ENCODE data around the gene PARN.

PARN gene

DNA sequence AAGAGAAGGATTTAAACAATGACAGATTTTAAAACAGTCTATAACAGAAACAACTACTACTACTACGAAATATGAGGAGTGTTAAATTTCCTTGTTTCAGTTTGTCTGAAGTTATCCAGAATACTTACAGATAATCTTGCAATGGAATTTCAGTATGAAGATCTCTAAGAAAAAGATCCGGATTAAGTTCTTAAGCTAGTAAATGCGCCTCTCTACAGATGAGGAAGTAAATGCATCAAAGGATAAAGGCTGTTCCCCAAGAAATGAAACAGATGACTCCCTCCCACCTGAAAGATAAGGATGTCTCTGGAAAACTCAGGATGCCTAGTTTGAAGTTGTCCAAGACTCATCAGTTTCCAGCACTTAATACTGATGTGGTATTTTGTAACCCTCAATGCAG, 105.1 kb downstream of the PARN start:
- DNase-seq = no peak

GRCh38 chr16:14523632-14524031, 106.4 kb downstream of the PARN start:
- no peak for DNase-seq

- no peak for DNase-seq
Measured at GRCh38 chr16:14522671-14523070, 107.4 kb downstream of the PARN start.

- DNase-seq = no peak
Measured at GRCh38 chr16:14520753-14521152, 109.3 kb downstream of the PARN start.

DNA sequence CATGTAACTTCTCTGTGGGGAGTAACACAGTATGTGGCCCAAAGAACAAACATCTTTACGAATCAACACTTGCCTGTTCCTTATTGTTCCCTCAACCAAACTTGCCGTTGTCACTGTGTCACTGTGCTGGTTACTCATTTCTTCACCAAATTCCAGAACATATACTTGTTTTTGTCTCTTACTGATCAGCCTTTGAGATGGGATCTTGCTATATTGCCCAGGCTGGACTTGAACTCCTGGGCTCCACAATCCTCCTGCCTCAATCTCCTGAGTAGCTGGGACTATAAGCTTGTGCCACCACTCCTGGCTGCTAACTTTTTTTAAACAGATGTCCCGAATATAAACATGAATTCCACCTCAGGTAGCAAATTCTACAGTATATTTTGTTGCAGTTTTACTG, 115.1 kb downstream of the PARN start:
- no peak for DNase-seq

DNA sequence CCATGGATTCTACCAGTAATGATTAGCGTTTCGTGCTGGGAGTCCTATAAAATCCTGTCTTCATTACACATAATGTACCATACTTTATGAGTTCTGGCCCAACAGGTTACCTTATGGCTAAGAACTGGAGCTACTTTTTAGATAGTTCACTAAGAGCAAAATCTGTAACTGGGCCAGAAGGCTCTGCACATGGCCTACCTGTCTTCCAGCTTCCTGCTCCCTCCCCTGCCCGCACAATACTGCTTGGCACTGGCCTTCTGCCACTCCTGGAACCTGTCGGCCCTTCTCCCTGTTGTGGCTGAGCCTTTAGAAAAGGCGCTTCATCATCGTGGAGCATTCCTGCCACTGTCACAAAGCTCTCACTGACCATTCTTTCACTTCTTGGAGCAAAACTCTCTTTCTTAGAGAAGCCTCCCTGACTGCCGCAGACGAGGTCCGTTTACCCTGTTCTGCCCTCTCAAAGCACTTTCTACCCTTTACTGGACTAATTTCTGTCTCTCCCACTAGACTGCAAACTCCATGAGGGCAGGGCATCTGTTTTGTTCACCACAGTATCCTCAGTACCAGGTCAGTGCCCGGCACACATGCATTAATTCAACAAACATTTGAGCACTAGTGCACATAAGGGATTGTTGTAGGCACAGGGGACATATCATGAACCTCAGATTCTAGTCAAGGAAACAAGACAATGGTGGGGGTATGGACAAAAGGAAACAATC, 116.5 kb downstream of the PARN start:
- no peak for DNase-seq

- no peak for DNase-seq
Measured at GRCh38 chr16:14511800-14512135, 118.3 kb downstream of the PARN start.

GRCh38 chr16:14510939-14511799, 118.9 kb downstream of the PARN start:
- no peak for DNase-seq

- no peak for DNase-seq
Measured at GRCh38 chr16:14510581-14510938, 119.5 kb downstream of the PARN start.

DNA sequence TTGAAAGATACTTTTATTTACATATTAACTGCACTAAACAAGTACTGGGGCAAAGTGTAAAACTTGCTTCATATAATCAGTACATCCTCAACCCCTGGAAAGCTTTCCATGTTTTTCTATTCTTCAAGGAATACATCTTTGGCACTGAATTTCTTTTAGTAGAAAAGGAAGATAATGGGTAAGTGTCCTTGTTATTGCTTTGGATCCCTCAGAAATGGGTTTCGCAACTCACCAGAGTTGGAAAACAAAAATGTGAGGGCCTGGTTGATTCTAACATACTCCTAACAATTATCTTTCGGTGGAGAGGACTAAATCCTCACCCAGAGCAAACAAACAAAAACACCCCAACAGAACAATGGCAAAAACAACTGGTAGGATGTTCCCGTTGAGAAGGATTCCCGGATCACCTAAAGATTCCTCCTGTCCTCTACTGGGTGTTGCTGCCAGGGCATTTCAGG, 120.4 kb downstream of the PARN start:
- no peak for DNase-seq

DNA sequence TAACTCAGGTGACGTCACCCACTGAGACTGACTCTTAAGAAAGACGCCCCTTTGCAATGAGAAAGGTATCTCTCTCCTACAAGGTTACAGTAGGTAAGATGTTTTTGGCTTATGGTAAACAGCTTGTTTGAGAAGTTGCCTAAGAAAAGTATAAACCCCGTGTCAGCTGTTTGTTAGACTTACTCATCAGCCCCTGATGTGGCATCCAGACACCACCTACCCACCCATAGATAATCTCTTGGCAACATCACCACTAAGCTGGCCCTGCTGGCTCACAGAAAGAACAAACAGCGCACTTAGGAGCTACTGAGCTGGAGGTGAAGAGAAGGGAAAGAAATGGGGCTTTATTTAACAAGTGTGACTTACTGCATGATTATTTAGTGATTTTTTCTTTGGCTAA, 121.0 kb downstream of the PARN start:
- no peak for DNase-seq

GRCh38 chr16:14505846-14506245, 124.2 kb downstream of the PARN start:
- DNase-seq = no peak

DNA sequence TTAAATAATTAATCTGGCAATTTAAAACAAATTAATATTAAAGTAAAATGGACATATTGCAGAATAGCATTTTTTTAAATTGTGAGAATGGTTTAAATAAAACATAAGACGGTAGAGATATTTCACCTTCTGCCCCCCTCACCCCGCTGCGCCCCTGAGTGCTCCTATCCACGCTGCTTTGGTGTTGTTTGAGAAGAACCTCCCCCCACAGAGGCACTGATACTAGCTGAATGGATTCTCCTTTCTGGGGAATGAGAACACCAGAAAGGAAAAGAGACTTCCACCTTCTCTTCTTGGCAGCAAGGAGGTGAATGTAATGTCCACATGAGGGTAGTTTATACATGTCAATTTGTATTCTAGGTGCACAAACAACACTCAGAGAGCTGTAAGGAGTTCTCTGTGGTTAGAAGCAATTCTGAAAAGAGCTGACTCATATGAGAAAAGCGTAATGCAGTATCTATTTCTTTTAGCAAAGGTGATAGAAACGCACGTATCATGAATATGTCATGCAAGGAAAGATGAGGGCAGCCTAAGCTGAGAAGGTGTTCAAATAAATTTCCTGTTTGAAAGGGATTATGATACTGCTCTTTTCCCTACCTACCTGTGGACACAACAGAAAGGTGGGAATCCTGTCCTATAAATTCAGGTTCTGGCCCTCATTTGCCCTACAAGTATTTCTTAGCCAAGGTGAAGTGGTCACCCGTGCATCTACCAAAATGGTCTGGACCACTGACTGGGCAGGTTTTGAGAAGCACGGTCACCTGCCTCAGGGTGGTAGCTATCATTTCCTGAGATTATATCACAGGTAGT, 126.9 kb downstream of the PARN start:
- DNase-seq = no peak

GRCh38 chr16:14502256-14502875, 127.7 kb downstream of the PARN start:
- DNase-seq = no peak

- no peak for DNase-seq
Measured at GRCh38 chr16:14501331-14502255, 128.5 kb downstream of the PARN start.

- DNase-seq = no peak
Measured at GRCh38 chr16:14500791-14501190, 129.3 kb downstream of the PARN start.

DNA sequence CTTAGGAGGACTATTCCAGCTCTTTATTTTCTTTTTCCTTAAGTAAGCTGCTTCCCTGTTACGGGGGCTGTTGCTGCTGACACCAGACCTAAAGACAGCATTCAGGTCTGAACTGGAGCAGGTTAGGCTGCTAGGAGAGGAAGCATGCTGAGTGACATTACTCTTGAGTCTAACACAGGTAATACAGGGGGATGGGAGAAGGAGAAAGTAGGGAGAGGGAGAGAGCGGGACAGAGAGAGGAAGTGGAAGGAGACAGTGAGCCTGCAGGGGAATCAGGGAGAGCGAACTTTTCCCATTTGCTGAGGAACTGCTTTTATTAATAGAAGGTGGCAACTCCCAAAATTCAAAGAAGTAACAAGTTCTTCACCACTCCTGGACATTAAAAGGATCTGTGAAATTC, 130.9 kb downstream of the PARN start:
- DNase-seq = no peak

DNA sequence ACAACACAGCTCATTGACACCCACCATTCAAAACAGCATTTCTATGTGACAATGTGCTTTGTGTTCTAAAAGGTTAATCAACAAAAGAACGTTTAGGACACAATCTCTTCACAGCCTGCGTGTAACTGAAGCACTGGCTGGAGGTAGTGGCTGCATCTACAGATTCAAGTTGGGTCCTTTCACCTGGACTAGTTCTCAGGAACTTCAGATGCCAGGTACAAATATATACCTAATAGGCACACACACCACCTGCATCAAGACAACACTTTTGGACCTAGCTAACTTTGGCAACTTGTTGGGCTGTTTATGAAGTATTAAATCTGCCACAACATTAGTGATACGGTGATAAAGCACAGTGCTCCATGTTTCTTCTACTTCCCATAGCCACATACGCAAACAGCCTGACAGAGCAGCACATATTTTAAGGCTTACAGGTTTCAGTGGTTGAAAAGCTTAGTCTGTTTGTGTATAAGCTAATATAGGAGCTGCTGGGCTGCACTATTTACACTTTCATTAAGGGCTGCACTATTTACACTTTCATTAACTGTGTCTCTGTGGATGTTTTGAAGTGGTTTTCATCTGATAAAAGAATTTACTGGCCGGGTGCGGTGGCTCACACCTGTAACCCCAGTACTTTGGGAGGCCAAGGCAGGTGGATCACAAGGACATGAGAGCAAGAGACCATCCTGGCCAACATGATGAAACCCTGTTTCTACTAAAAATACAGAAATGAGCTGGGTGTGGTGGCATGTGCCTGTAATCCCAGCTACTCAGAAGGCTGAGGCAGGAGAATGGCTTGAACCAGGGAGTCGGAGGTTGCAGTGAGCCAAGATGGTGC, 132.6 kb downstream of the PARN start:
- DNase-seq = no peak

GRCh38 chr16:14496786-14497185, 133.3 kb downstream of the PARN start:
- no peak for DNase-seq

DNA sequence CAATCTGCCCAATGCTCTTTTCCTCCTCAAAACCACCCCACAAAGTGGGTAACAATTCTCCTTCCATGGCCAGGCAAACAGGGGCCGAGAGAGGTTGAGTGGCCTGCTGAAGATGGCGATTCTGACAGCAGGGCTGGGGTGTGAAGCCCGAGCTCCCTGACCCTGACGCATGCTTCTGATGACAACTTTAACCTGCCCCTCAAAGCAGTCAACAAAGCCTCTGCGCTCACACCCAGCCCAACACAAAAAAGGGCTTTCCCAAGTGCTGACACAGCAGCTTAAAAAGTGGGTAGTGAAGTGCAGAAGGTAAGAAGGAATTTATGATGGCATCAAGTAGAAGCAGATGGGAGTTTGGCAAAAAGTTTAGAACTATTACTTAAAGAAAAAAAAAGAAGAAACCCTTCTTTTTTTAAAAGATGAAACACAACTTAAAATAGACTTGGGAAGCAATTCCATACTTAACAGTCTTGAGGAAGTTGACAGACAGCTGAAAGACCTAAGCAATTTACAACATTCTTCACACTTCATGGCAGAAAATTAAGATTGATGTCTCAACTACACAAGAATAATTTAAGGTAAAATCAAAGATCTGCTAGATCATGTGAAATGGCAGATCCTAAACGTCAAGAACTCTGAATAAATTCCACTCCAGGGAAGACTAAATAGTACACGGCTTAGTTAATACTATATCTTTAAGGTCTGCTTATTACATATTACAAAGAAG, 133.9 kb downstream of the PARN start:
- DNase-seq = no peak
